Mucosa of descending colon (tissue), 3 donors: ENCODE data around the gene SERAC1. TPM values are rescaled to one million over a fixed set of nuclear protein-coding genes. Genes with fewer than 3 reads are reported as not detected.
"Not testable (repeated sequence)": the region's sequence is repeated elsewhere in the genome, so short reads cannot be mapped to it uniquely, and the experiment has no call there.

Source experiments
- ATAC-seq: fragments of 200-7000 bp; cut with Tn5 transposase; one replicate; pipeline ENCODE4 v1.9.1; 2020; ENCODE audit warnings: mild to moderate bottlenecking, moderate library complexity
- DNase-seq, 3 donors: peaks; one replicate each; pipeline ENCODE4 v3.0.0-alpha.2; 2020
- H3K36me3 ChIP-seq: fragments of 200-600 bp; one replicate; pipeline ENCODE4 v1.8.0; 2021; ENCODE audit warnings: low read depth, mild to moderate bottlenecking
- H3K4me1 ChIP-seq: fragments of 200-600 bp; one replicate; pipeline ENCODE4 v1.8.0; 2021; ENCODE audit warnings: low read depth, mild to moderate bottlenecking
- H3K4me3 ChIP-seq: fragments of 200-600 bp; one replicate; pipeline ENCODE4 v1.8.0; 2021; ENCODE audit warnings: mild to moderate bottlenecking
- H3K9me3 ChIP-seq: fragments of 200-600 bp; one replicate; pipeline ENCODE4 v1.8.0; 2021; ENCODE audit warnings: mild to moderate bottlenecking
- CTCF ChIP-seq: fragments of 200-600 bp; IDR thresholded peaks from one replicate; pipeline ENCODE4 v1.8.0; 2022; ENCODE audit warnings: antibody characterized with exemption, mild to moderate bottlenecking
- intact Hi-C, 2 donors: fragments of 100-400 bp; cut with DNase I in 1 of 2; cut with micrococcal nuclease in 1 of 2; formaldehyde crosslinking; loops; one replicate each; pipeline versions ENCODE4 v1.11.0 to v1.11.1; 2022; cut with DNase I, micrococcal nuclease
- total RNA-seq, 3 donors: library from RNA; stranded (reverse); fragmentation: NEBNext Ultra II Directional in 2 of 3; extraction: Animal tissue kit (Norgen Biotek cat#: 25700) in 2 of 3; gene quantifications; one replicate each; pipeline versions ENCODE4 v1.2.1 to v1.2.4, GENCODE V29; 2021 to 2023
- donor health status: DM: no; HTN: no; CAD: no; lungs with moderate emphysema.
- donor health status: DM: no; HTN: no; CAD: no.
- donor health status: DM: no; HTN: yes; CAD: no.

Gene SERAC1
- total RNA-seq, 3 donors from 2014 or later: 5.8 to 12.2 (median 8.0) TPM

GRCh38 chr6:158191032-158191431 is 23.0 kb upstream of the SERAC1 start:
- no peaks in the 10 kb centered on the region for H3K36me3 ChIP-seq
- no peak for TF ChIP-seq CTCF
- no peaks in the 10 kb centered on the region for H3K9me3 ChIP-seq
- DNase-seq (no peak), ATAC-seq (peak; percentile 56)
- intact Hi-C loops: no loop called here
- H3K4me3 ChIP-seq: no peak overlapping the region
- H3K4me1 ChIP-seq: no peaks in the 10 kb centered on the region

- ATAC-seq: no peak
- Histone ChIP-seq H3K9me3 (no peaks in the 10 kb centered on the region), H3K36me3 (no peaks in the 10 kb centered on the region), H3K4me1 (no peaks in the 10 kb centered on the region), H3K4me3 (no peak overlapping the region)
- intact Hi-C loops: no loop called here
- DNase-seq: no peak
- no peak for TF ChIP-seq CTCF
Observed at GRCh38 chr6:158188591-158188990, 20.5 kb upstream of the SERAC1 start.

- no peak for ATAC-seq
- intact Hi-C loops: no loop called here
- Histone ChIP-seq H3K4me3 (no peak overlapping the region), H3K4me1 (no peaks in the 10 kb centered on the region), H3K9me3 (no peaks in the 10 kb centered on the region), H3K36me3 (no peaks in the 10 kb centered on the region)
- TF ChIP-seq CTCF: no peak
- no peak for DNase-seq
Observed at GRCh38 chr6:158185729-158186456, 17.8 kb upstream of the SERAC1 start.

GRCh38 chr6:158184608-158185007 is 16.5 kb upstream of the SERAC1 start:
- no peak overlapping the region for H3K4me3 ChIP-seq
- ATAC-seq: no peak
- intact Hi-C loops: no loop called here
- no peaks in the 10 kb centered on the region for H3K9me3 ChIP-seq
- no peak for TF ChIP-seq CTCF
- no peak for DNase-seq
- no peaks in the 10 kb centered on the region for H3K4me1 ChIP-seq
- no peaks in the 10 kb centered on the region for H3K36me3 ChIP-seq

GRCh38 chr6:158183174-158183972 is 15.3 kb upstream of the SERAC1 start:
- intact Hi-C loops, H3K4me1 ChIP-seq, H3K36me3 ChIP-seq, H3K9me3 ChIP-seq, ATAC-seq, H3K4me3 ChIP-seq: not testable (repeated sequence)
- peak in 1 of 3 donors; percentile 31 for DNase-seq

- H3K36me3 ChIP-seq, DNase-seq, intact Hi-C loops, H3K4me1 ChIP-seq, ATAC-seq, H3K4me3 ChIP-seq, H3K9me3 ChIP-seq: not testable (repeated sequence)
Observed at GRCh38 chr6:158177712-158178111, 9.7 kb upstream of the SERAC1 start.
